Endothelial cell of hepatic sinusoid (primary cell): ENCODE measurements around the gene NRROS.

Source experiments
- in situ Hi-C: cut with HindIII; loops from 2 replicates; pipeline ENCODE4 v1.10.0; 2017; ENCODE audit warnings: low sequenced_read_pairs

The NRROS gene

DNA sequence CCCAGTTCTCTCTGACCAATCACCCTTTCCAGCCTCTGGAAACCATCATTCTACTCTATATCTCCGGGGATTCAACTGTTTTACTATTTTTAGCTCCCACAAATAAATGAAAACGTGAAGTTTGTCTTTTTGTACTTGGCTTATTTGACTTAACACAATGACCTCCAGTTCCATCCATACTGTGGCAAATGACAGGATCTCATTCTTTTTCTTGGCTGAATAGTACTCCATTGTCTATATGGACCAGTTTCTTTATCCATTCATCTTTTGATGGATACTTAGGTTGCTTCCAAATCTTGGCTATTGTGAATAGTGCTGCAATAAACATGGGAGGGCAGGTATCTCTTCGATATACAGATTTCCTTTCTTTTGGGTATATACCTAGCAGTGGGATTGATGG is 34.1 kb downstream of the NRROS start:
- in situ Hi-C loops: no loop called here

DNA sequence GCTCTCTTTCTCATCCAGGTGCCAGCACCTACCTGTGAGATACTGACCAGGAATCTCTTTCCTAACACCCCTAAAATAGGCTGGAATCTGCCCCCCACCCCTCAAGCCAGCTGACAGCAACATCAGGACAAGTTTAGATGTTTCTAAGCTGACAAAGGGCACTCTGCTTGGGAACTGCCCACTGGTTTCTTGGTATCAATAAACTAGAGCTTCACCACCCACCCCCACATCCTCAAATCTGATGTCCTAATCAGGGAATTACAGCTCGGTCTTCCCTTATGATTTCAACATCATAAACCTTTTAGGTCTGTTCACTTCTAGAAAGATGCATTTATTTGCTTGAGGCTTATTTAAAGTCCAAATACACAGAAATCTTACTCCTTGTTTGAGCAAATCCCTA is 37.9 kb downstream of the NRROS start:
- in situ Hi-C loops: no loop called here

DNA sequence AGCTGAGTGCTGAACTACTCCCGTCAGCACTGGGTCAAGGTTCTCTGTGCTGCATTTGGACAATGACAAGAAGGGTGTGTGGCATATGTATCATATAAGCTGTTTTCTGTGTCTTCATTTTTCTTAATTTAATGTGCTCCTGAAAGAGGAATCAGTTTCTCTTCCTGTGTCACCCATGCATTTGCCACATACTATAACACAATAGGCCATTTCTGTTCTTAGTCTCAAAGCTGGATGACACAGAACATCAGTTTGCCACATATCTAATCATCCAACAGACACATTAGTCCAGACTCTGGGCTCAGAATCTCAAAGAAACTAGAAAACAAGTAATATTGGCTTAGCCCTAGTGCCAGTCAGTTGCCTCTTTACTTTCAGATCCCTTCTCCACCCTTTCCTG is 38.4 kb downstream of the NRROS start:
- in situ Hi-C loops: no loop called here

DNA sequence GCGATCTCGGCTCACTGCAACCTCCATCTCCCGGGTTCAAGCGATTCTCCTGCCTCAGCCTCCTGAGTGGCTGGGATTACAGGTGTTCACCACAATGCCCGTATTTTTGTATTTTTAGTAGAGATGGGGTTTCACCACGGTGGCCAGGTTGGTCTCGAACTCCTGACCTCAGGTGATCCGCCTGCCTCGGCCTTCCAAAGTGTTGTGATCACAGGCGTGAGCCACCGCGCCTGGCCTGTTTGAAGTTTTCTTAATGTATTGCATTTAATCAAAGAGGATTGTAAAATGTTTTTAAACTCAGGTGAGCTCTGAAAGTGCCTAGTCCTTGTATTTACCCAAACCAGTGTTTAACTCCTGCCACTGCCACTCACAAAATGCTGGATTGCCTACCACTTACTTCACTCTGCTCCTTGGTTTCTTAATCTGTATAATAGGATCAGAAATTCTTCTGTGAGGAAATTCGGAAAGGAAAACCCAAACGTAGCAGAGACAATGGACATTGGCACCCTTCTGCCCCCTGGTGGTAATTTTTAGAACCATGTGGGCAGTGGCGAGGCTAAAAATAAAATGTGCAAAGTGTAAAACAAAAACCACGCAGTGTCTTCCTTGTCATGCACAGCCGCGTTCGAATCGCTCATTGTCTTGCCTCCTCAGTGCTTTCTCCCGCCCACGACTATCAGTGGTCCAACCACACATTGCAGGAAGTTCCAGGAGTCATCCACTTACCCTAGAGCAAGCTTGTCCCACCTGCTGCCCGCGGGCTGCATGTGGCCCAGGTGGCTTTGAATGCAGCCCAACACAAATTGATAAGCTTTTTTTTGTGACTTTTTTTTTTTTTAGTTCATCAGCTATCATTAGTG is 45.3 kb downstream of the NRROS start:
- in situ Hi-C loops: loop anchor here (5.0 kb wide), 3 partner anchors 32 to 152 kb away; no protein-coding TSS in a partner anchor

DNA sequence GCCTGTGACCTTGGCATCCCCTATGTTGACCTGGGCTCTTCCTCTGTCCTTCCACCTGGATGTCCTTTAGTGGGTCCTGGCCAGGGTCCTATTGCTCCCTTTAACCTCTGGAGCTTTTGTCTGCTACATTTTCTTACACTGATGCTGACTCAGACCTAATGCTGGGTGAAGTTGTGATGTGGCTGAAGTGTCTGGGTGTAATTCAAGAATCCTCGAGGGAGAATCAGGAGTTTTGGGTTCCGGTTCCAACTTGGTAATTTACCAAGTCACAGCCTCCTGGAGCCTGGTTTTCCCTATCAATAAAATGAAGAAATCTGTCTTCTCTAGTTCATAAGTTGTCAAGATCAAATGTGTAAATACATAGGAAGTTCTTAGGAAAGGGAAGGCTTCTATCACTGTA is 46.9 kb downstream of the NRROS start:
- in situ Hi-C loops: loop anchor here (5.0 kb wide), 3 partner anchors 34 to 154 kb away; no protein-coding TSS in a partner anchor

DNA sequence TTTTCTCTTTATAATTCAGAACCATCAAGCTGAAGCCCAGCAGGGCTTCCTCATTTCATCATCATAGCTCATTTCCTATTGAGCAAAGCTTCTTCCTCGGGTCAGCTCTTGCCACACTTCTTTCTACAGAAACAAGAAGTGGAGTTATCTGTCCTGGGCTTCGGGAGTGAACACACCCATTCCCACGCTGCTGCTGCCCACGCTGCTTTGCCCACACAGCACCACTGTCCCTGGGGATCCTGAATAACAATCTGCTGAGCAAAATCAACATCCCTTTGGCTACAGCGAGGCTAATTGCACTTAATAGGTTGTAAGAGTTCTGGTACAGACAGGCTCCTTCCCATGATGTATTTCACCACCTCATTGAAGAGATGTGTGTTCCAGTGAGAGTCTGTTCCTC is 48.9 kb downstream of the NRROS start:
- in situ Hi-C loops: loop anchor here (5.0 kb wide), 3 partner anchors 36 to 156 kb away; no protein-coding TSS in a partner anchor

DNA sequence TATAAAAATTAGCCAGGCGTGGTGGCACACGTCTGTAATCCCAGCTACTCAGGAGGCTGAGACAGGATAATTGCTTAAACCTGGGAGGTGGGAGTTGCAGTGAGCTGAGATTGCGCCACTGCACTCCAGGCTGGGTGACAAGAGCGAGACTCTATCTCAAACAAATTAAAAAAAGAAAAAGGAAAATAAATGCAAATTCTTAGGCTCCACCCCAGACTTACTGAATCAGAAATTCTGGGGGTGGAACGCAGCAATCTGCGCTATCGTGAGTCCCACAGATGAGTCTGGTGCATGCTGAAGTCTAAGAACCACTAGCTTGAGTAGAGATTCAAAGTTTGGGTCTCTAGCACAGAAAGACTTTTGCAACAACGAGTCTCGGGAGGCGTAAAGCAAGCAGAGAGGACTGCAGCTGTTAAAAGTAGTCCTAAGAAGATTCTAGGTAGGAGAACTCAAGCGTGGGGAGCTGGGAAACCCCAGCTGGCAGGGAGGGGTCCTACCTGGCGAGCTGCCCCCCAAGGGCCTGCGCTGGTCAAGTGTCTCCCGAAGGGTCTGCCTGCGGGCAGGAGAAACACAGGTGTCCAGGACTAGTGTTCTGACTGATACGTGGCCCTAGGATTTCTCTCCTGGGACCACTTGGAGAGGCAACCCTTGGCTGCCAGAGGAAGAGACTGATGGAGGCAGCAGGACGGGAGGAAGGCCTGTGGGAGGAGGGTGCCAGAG is 50.6 kb downstream of the NRROS start:
- in situ Hi-C loops: loop anchor here (5.0 kb wide), 3 partner anchors 38 to 158 kb away; no protein-coding TSS in a partner anchor

DNA sequence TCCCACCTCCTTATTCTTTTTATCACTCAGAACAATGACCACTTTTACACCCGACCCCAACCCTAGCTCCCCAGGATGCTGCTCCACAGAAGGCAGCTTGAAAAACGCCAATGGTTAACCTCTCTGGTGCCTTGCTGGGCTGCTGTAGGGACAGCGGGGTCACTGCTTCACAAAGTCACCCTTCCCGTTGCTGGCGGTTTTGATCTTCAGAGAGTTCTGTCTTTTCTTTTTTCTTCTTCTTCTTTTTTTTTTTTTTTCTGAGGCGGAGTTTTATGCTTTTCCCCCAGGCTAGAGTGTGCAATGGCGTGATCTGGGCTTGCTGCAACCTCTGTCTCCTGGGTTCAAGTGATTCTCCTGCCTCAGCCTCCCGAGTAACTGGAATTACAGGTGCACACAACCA is 51.9 kb downstream of the NRROS start:
- in situ Hi-C loops: no loop called here

DNA sequence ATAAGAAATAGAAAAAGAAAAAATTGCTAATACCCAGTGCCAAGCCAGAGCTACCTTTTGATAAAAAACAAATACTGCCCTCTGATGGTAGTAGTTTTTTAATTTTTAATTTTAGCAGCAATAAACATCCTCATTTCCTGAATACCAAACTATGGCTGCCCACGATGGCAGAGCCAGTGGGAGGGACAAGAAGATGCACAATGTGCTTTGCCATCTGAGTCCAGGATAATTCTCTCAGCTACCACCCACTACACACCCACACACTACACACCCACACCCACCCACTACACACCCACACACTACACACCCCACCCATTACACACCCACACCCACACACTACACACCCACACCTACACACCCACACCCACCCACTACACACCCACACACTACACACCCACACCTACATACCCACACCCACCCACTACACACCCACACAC is 54.7 kb downstream of the NRROS start:
- in situ Hi-C loops: no loop called here

DNA sequence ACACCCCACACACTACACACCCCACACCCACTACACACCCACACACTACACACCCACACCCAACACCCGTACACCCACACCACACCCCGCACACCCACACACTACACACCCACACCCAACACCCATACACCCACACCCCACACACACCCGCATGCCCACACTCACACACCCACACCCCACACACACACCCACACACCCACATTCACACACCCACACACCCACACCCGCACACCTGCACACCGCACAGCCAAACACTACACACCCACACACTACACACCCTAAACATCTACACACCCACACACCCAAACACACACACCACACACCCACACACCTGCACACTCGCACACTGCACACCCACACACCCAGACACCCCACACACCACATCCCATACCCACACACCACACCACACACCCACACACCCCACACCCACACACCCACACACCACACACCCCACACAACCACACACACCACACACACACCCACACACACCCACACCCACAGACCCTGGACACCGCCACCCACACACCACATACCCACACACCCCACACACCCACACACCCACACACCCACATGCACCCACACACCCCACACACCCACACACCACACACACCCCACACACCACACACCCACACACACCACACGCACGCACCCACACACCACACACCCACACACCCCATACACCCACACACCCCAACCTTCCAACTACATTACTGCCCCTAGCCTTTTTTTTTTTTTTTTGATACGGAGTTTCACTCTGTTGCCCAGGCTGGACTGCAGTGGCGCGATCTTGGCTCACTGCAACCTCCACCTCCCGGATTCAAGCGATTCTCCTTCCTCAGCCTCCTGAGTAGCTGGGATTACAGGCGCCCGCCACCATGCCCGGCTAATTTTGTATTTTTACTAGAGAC is 55.7 kb downstream of the NRROS start:
- in situ Hi-C loops: no loop called here

DNA sequence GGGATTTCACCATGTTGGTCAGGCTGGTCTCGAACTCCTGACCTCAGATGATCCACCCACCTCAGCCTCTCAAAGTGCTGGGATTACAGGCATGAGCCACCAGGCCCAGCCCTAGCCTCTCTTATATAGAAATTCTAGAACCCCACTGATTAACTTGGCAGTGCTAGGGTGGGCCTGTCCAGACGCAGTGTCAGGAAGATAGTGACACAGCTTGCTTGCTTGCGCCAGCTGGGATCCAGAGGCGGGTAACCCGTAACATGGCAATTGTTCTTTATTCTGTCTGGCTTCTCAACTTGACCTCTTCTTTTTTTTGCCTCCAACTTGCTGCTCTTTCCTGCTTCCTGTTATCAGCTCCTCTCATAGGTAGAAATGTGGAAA is 56.3 kb downstream of the NRROS start:
- in situ Hi-C loops: no loop called here

DNA sequence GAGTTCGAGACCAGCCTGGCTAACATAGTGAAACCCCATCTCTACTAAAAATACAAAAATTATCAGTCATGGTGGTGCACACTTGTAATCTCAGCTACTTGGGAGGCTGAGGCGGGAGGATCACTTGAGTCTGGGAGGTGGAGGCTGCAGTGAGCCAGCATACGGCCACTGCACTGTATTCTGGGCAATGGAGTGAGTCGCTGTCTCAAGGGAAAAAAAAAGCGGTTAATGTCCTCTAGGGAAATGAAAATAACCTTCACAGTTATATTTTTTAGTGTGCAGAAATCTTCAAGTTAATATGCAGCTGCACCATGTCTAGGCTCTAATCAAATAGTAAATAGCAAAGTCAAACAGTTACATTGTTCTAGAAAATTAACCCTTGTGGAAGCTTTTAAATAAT is 57.8 kb downstream of the NRROS start:
- in situ Hi-C loops: no loop called here

DNA sequence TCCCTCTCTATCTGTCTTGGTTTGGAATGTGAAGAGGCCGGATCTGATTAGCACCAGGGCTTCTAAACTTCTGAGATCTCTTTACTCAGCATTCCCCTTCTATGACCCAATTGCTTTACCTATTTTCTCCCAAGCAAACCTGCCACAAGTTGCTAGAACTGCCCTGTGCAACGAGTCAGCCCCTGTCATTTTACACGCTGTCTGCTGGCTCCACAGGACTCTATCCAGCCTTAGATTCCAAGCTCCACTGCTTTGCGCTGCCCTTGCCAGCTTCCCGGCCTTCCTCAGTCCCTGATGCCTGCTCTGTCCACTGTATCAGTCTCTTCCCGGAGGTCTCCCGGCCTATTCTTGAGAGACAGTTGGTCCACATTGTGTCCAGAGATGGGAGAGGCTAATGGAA is 60.3 kb downstream of the NRROS start:
- in situ Hi-C loops: no loop called here

DNA sequence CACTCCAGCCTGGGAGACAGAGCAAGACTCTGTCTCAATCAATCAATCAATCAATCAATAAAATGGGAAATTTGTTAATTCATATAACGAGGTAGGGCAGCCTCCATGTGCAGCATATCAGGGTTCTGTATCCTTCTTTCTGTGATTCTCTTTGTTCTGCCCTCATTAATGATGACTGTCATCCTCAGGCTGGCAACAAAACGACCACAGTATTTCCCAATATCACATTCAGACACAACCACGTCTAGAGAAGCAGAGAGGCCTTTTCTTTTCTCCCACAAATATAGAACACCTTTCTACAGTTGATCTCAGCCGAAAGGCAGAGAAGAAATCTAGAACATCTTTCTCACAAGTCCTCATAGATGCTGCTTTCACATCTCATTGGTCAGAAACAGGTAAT is 61.3 kb downstream of the NRROS start:
- in situ Hi-C loops: no loop called here

DNA sequence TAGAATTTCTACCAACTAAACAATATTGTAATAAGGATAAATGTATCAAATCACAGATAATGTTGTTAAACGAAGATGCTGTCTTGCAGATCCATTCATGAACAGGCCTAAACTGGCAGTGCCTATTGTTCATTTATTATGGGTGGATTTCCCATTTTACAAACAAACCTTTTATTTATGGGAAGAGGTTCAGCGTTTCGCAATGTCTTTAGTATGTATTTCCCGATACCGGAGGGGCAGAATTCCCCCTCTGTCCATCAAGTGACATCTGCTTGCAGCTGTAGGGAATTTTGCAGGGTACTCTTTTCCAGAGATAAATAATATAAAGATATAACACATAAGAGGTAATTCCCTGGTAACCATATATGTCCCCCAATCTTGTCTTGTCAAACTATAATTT is 66.8 kb downstream of the NRROS start:
- in situ Hi-C loops: no loop called here

DNA sequence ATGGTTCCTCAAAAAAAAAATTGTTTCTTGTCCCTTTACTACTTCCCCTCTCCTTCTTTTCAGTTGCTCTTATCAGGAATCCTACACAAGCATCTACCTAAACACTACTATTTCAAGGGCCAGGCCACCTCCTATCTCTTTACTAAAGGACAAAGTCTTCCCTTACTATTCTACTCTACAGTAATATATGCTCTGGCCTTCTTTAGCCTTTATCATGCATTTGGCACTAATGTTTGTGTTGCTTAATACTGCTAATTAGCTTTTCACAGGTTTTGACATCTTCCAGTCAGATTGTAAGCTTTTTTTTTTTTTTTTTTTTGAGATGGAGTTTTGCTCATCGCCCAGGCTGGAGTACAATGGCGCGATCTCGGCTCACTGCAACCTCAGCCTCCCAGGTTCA is 67.2 kb downstream of the NRROS start:
- in situ Hi-C loops: no loop called here

DNA sequence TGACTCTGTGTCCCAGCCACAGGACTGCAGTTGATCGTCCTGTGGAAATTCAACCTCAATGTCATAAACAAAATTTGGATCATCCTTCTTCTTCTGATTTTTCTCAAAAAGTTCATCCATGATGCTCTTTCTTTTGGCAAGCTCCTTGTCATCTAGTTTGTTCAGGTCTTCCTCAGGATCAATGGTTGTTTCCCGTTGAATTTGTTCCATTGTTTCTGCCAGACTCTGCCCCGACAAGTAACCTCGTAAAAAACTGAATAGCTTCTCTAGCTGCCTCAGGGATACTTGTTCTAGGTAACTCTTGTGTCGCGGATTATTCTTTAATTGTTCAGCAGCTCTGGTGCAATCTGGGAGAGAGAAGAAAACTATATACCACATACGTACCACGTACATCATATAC is 68.1 kb downstream of the NRROS start:
- in situ Hi-C loops: no loop called here

DNA sequence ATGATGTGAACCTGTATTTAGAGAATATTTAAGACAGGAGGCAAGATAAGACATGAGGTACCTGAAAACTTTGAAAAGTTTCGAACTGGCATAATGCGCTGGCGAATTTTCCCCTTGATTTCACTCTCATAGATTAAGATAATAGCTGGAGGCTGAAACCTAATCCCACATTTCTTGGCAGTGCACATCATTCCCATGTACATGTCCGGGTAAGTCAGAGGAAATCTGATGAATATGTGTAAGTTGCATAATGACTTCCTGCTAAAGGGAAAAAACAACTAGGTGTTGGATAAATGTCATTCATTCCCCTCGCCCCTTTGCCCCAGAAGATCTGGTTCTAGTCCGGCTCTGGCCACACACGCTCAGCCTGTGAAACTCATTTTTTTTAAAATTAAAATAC is 69.0 kb downstream of the NRROS start:
- in situ Hi-C loops: no loop called here
